PC-9 (cell line): ENCODE results near the gene SPACA7.

Experiments
- CTCF ChIP-seq: fragments of 200-600 bp; sonication (generic); conservative IDR thresholded peaks from 2 replicates; pipeline ENCODE4 v1.6.1; 2017; ENCODE audit warnings: mixed run types, antibody characterized with exemption, mild to moderate bottlenecking, moderate library complexity
- EZH2 ChIP-seq: fragments of 200-600 bp; sonication (generic); IDR thresholded peaks from 2 replicates; pipeline ENCODE4 v1.8.0; 2017; ENCODE audit warnings: antibody characterized with exemption, low read depth

- TF ChIP-seq CTCF (no peak), EZH2 (no peak)
Measured at GRCh38 chr13:112366907-112367646, 9.1 kb upstream of the SPACA7 start.
